GM12878 (cell line): ENCODE results near the gene ZNF653. TPM values are rescaled to one million over a fixed set of nuclear protein-coding genes. Genes with fewer than 3 reads are reported as not detected.

Source experiments
- CHD2 ChIP-seq: IDR thresholded peaks from 2 replicates; pipeline ENCODE4 v1.6.1; 2011; ENCODE audit warnings: low read depth, low read length, improper control_type of control experiment, borderline replicate concordance
- HDGF ChIP-seq: fragments of 450-650 bp; IDR thresholded peaks from 2 replicates; pipeline ENCODE4 v1.6.1; 2016; ENCODE audit warnings: antibody characterized with exemption
- STAT1 ChIP-seq: fragments of 450-650 bp; conservative IDR thresholded peaks from 2 replicates; pipeline ENCODE4 v1.6.1; 2014; ENCODE audit warnings: antibody characterized with exemption, mild to moderate bottlenecking
- STAT3 ChIP-seq: IDR thresholded peaks from 2 replicates; pipeline ENCODE4 v1.6.1; 2011; ENCODE audit warnings: low read depth, low read length, improper control_type of control experiment
- ZNF207 ChIP-seq: fragments of 450-650 bp; IDR thresholded peaks from 2 replicates; pipeline ENCODE4 v1.6.1; 2014; ENCODE audit warnings: antibody characterized with exemption, mild to moderate bottlenecking, borderline replicate concordance
- polyA plus RNA-seq, 11 experiments: library from polyadenylated mRNA; depleted of rRNA in 4 of 11; unstranded in 6 of 11; stranded (reverse) in 5 of 11; fragments of >200 nt; fragmentation: Nextera tagmentation in 4 of 11; fragmentation: Illumina TruSeq in 1 of 11; extraction: Ambion mirVana in 4 of 11; extraction: Trizol in 1 of 11; gene quantifications; 1 replicate in 1 of 11; 2 replicates in 10 of 11; pipeline versions ENCODE4 v1.2.1 to v1.2.3, GENCODE V29; 2011 to 2016; ENCODE audit warnings: inconsistent platforms in 2 of 11, missing spikeins in 2 of 11, low read depth in 1 of 11
- total RNA-seq, 4 experiments: library from RNA; depleted of rRNA in 3 of 4; stranded (reverse); fragments of >200 nt in 3 of 4; fragmentation: Illumina TruSeq in 1 of 4; extraction: Trizol in 1 of 4; gene quantifications; 2 replicates each; pipeline versions ENCODE4 v1.2.1 to v1.2.3, GENCODE V29; 2013 to 2021
- TF ChIP-seq, protein P1 (sequence below): fragments of 450-650 bp; IDR thresholded peaks from 2 replicates; pipeline ENCODE4 v1.6.1; 2018; ENCODE audit warnings: borderline replicate concordance, mild to moderate bottlenecking; ENCODE audit not compliant: partially characterized antibody
- TF ChIP-seq, protein P2 (sequence below): fragments of 450-650 bp; IDR thresholded peaks from 2 replicates; pipeline ENCODE4 v1.6.1; 2016; ENCODE audit warnings: mild to moderate bottlenecking, moderate library complexity, borderline replicate concordance

Gene ZNF653
- total and polyA plus RNA-seq, 10 of the 15 experiments (the other 5 are each of a cell fraction or from before 2014, with no cell fraction given) = 2.2 to 13.2 (median 6.7) TPM; not detected in 2

DNA sequence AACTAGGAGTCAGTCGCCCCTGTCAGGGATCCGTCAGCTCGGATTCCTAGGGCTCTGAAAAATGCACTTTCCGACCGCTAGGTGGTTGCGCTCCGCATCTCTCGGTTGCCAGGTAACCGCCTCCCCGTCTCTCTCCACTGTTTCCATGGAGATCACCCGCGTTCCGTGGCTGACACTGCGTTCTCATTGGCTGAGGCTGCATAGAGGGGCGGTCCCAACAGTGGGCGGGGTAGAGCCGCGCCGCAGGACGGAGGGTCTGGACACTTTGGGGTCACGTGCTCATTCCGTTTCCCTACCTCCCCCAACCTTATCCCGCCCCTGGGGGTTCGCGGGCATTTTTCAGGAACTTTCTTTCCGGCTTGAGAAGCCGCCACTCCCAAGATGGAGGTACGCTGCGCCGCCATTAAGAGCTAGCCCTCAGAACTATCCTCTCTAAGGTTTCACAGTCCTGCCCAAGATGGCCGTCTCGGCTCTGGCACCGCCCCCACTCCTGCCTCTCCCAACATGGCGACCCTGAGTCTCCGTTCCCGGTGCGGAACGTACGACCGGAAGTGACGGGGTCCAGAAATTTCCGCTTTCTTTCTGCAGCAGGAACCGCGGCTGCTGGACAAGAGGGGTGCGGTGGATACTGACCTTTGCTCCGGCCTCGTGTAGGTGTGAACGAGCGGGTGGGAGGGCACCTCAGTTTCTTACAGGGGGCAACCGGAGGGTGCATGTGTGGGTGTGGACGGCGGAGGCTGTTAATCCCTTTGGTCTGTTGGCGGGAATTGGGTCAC, 70.4 kb downstream of the ZNF653 start, which contains the start of the genes ODAD3 and PRKCSH (continued):
- TF ChIP-seq, protein P1, sequence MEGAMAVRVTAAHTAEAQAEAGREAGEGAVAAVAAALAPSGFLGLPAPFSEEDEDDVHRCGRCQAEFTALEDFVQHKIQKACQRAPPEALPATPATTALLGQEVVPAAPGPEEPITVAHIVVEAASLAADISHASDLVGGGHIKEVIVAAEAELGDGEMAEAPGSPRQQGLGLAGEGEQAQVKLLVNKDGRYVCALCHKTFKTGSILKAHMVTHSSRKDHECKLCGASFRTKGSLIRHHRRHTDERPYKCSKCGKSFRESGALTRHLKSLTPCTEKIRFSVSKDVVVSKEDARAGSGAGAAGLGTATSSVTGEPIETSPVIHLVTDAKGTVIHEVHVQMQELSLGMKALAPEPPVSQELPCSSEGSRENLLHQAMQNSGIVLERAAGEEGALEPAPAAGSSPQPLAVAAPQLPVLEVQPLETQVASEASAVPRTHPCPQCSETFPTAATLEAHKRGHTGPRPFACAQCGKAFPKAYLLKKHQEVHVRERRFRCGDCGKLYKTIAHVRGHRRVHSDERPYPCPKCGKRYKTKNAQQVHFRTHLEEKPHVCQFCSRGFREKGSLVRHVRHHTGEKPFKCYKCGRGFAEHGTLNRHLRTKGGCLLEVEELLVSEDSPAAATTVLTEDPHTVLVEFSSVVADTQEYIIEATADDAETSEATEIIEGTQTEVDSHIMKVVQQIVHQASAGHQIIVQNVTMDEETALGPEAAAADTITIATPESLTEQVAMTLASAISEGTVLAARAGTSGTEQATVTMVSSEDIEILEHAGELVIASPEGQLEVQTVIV = peak; percentile 64
- TF ChIP-seq STAT1 = peak; percentile 87; the same call in 1 of the 2 replicates
- TF ChIP-seq, protein P2, sequence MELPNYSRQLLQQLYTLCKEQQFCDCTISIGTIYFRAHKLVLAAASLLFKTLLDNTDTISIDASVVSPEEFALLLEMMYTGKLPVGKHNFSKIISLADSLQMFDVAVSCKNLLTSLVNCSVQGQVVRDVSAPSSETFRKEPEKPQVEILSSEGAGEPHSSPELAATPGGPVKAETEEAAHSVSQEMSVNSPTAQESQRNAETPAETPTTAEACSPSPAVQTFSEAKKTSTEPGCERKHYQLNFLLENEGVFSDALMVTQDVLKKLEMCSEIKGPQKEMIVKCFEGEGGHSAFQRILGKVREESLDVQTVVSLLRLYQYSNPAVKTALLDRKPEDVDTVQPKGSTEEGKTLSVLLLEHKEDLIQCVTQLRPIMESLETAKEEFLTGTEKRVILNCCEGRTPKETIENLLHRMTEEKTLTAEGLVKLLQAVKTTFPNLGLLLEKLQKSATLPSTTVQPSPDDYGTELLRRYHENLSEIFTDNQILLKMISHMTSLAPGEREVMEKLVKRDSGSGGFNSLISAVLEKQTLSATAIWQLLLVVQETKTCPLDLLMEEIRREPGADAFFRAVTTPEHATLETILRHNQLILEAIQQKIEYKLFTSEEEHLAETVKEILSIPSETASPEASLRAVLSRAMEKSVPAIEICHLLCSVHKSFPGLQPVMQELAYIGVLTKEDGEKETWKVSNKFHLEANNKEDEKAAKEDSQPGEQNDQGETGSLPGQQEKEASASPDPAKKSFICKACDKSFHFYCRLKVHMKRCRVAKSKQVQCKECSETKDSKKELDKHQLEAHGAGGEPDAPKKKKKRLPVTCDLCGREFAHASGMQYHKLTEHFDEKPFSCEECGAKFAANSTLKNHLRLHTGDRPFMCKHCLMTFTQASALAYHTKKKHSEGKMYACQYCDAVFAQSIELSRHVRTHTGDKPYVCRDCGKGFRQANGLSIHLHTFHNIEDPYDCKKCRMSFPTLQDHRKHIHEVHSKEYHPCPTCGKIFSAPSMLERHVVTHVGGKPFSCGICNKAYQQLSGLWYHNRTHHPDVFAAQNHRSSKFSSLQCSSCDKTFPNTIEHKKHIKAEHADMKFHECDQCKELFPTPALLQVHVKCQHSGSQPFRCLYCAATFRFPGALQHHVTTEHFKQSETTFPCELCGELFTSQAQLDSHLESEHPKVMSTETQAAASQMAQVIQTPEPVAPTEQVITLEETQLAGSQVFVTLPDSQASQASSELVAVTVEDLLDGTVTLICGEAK = peak; percentile 97
- TF ChIP-seq ZNF207 = peak; percentile 39; the same call in 1 of the 2 replicates
- peak; percentile 71 for TF ChIP-seq CHD2
- peak; percentile 49; the same call in 1 of the 2 replicates for TF ChIP-seq HDGF
- no peak for TF ChIP-seq STAT3
- TF ChIP-seq, all 136 proteins: peak for 75
